ENCODE measurements around the gene BAD. TPM values are rescaled to one million over a fixed set of nuclear protein-coding genes. Genes with fewer than 3 reads are reported as not detected.
A peak's percentile ranks its signal among the peaks of the same experiment; 100 is the strongest.
"Not testable (repeated sequence)": the region's sequence is repeated elsewhere in the genome, so short reads cannot be mapped to it uniquely, and the experiment has no call there.

The BAD gene
- total RNA-seq, 1 experiment from 2014 or later, result 159 TPM

- DNase-seq (ENCODE audit: low spot score), result not testable (repeated sequence)
Measured at GRCh38 chr11:64315667-64316526, 31.4 kb upstream of the BAD start.

DNA sequence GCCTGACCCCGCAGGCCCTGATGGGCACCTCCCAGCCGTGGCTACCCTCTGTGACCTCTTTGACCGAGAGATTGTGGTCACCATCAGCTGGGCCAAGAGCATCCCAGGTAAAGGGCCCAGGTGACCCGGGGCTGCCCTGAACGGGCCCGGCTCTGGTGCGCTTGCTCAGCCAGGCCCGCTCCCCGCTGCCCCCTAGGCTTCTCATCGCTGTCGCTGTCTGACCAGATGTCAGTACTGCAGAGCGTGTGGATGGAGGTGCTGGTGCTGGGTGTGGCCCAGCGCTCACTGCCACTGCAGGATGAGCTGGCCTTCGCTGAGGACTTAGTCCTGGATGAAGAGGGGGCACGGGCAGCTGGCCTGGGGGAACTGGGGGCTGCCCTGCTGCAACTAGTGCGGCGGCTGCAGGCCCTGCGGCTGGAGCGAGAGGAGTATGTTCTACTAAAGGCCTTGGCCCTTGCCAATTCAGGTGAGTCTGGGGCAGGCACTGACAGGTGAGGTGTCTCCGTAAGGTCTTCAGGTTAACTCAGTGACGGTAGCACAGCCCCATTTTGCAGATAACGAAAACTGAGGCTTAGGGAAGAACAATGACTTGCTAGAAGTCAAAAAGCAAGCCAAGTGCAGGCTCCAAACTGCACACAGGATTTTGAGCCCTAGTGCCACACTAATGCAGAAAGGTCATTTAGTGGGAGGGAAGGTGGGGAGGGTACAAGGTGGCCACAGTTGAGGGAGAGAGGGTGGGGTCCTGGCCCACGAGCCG lies 30.5 kb upstream of the BAD start:
- DNase-seq (ENCODE audit: low spot score), result no peak

- no peak for DNase-seq (ENCODE audit: low spot score)
Measured at GRCh38 chr11:64314146-64314804, 29.8 kb upstream of the BAD start.

DNA sequence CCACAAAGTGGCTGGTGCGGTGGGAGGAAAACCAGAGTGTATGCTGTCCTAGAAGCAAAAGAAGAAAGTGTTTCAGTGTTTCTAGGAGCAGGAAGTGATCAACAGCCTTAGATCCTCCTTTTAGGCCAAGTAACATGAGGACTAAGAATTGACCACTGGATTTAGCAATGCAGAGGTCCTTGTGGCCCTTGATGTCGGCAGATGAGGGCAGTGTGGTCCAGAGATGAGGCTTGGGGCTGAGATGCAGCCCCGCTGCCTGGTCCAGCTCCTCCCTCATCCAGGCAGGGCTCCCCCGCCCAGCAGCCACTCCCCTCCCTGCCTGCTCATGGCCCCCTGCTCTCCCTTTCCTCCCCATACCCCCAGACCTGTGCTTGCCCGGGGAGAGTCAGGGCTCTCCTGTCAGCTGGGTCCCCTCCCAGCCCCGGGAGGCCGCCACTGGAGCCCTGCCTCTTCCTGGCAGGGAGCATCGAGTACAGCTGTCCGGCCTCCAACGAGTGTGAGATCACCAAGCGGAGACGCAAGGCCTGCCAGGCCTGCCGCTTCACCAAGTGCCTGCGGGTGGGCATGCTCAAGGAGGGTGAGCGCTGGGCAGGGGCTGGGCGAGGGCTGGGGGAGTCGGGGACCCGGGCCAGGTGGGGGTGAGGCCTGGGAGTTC lies 29.2 kb upstream of the BAD start:
- no peak for DNase-seq (ENCODE audit: low spot score)

DNA sequence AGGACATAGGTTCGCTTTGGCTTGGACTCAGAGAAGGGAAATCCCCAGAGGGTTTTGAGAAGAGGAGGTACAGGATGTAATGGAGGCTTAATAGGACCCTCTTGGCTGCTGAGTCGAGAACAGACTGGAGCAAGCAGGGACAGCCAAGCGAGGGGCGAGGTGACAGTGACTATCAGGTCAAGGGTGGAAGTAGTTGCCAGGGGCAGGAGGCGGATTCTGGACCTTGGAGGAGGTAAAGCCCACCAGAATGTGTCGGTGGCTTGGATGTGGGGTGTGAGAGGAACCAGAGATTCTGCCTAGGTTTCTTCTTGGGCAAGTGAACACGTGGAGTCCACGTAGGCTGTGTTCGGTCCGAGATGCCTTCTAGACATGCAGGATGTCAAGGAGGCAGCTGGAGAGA lies 28.5 kb upstream of the BAD start:
- no peak for DNase-seq (ENCODE audit: low spot score)

- DNase-seq (ENCODE audit: low spot score), result not testable (repeated sequence)
Measured at GRCh38 chr11:64307795-64308194, 23.3 kb upstream of the BAD start.

DNA sequence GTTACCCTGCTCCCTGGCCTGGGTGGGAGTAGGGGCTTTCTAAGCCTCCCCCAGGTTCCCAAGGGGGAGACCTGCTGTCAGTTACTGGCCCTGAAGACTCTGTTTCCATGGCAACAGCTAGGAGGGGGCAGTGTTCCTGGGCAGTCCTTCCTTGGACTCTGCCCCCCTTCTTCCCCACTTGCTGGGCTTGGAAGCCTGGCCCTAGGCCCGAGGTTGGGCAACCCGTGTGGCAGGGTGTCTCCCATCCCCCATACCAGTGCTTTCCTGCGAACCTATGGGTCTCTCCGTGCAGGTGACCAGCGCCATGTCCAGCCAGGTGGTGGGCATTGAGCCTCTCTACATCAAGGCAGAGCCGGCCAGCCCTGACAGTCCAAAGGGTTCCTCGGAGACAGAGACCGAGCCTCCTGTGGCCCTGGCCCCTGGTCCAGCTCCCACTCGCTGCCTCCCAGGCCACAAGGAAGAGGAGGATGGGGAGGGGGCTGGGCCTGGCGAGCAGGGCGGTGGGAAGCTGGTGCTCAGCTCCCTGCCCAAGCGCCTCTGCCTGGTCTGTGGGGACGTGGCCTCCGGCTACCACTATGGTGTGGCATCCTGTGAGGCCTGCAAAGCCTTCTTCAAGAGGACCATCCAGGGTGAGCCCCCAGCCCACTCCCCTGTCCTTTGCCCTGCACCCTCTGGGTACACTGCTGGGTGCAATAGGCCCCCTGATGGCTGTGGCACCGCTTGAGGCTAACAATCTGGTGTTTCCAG lies 22.6 kb upstream of the BAD start:
- peak; percentile 51 for DNase-seq (ENCODE audit: low spot score)

DNA sequence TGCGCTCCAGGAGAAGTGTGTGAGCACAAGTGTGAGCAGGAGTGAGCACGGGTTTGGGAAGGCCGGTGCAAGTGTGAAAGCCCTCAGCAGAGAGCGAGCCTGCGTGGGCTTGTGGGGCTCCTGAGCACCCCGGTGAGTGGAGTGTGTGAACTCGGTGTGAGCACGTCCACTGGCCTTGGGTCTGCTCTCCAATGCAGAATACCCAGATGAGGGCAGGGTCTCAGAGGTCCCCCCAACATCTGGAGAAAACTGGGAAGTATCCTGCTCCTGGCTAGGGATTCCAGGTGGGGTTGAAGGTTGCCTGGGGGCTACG lies 22.1 kb upstream of the BAD start:
- no peak for DNase-seq (ENCODE audit: low spot score)

DNA sequence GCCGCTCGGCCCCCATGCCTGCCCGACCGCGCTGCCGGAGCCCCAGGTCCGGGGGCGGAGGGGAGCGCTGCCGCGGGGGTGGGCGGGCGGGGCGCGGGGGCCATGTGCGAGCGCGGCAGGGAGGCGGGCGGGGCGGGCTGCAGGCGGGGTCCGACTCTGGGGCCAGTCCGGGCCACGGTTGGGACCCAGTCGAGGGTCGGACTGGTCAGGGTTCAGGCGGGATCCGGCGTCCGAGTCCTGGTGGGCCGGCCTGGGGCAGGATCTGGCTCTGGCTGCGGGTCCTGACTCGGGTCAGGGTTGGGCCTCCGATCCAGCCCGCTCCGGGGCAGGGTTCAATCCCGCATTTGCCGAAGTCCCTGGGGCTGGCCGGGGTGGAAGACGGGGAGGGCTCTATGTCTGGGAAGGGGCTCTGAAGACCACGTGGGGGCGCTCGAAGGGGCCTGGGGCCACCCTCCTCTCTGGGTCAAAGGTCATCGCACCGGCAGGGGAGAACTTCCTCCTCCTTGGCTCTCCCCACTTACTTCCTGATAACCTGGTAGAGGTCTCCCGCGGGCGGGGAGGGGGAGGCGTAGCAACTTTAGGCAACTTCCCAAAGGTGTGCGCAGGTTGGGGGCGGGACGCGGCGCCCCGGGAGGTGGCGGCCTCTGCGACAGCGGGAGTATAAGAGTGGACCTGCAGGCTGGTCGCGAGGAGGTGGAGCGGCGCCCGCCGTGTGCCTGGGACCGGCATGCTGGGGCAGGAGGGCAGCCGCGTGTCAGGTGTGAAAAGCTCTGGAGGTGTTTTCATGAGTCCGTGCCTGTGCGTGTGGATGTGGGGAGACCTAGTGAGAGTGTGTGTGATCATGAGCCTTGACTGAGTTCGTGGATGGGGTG lies 21.5 kb upstream of the BAD start:
- peak; percentile 90 for DNase-seq (ENCODE audit: low spot score)

- DNase-seq (ENCODE audit: low spot score), result peak; percentile 99
Measured at GRCh38 chr11:64305075-64305690, 20.7 kb upstream of the BAD start, which contains the start of gene ESRRA. Gene ESRRA, plus strand, starts transcription at chr11:64305524. Its CDS starts 1,656 bp downstream, at chr11:64307180.

GRCh38 chr11:64304316-64305072 lies 20.0 kb upstream of the BAD start:
- DNase-seq (ENCODE audit: low spot score), result peak; percentile 98

DNA sequence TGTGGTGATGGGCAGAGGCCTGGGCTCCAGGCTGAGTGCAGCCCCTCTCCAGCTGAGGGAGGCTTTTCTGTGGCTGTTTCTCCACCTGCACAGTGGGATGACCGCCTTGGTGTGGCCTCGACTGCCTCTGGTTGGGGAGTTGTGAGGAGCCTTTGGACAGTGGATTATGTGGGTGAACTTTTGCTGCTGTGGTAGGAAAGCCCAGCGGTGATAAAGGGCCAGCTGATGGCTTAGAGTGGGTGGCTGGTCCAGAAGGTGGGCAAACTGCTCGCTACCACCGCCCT lies 19.5 kb upstream of the BAD start:
- no peak for DNase-seq (ENCODE audit: low spot score)

- DNase-seq (ENCODE audit: low spot score), result no peak
Measured at GRCh38 chr11:64303109-64304031, 18.9 kb upstream of the BAD start.

- no peak for DNase-seq (ENCODE audit: low spot score)
Measured at GRCh38 chr11:64299847-64300648, 15.6 kb upstream of the BAD start, which contains the start of gene CATSPERZ. Gene CATSPERZ, plus strand, starts transcription at chr11:64300358. Its CDS starts 53 bp downstream, at chr11:64300411.

DNA sequence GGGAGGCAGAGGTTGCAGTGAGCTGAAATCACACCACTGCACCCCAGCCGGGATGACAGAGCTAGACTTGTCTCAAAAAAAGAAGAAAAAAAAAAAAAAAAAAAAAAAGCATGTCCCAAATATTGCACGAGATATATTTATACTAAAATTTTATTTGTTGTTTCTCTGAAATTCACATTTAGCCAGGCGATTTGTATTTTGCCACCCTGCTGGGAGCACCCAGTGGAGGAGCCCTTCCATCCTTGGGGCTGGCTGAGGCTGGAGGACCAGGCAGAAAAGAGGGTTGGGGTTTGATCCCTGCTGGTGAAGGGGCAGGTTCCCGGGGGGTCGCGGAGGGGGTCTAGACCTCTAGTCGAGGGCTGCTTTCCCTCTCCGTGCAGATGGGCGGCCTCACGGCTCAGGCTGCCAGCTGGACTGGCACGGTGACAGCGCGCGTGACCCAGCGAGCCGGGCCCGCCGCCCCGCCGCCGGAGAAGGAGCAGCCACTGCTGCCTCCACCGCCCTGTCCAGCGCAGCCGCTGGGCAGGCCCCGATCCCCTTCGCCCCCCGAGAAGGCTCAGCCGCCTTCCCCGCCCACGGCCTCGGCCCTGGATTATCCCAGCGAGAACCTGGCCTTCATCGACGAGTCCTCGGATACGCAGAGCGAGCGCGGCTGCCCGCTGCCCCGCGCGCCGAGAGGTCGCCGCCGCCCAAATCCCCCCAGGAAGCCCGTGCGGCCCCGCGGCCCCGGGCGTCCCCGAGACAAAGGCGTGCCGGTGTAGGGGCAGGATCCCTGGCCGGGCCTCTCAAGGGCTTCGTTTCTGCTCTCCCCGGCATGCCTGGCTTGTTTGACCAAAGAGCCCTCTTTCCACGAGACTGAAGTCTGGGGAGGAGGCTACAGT lies 14.7 kb upstream of the BAD start:
- no peak for DNase-seq (ENCODE audit: low spot score)

Measured in HT-29 (cell line).